Lower leg skin (tissue), 4 donors: ENCODE results near the gene KCNK15. TPM values are rescaled to one million over a fixed set of nuclear protein-coding genes. Genes with fewer than 3 reads are reported as not detected.

ENCODE experiments used
- DNase-seq, 2 donors: peaks; one replicate each; pipeline ENCODE4 v3.0.0-alpha.2; 2019; ENCODE audit warnings: low spot score in 2 of 2
- H3K4me3 ChIP-seq: fragments of 200-600 bp; sonication (generic); 2 replicates; pipeline ENCODE4 v1.5.1; 2017; ENCODE audit warnings: mild to moderate bottlenecking, low read depth; ENCODE audit not compliant: poor library complexity, severe bottlenecking
- POLR2A ChIP-seq, 2 donors: fragments of 450-650 bp; IDR thresholded peaks; one replicate each; pipeline ENCODE4 v1.6.1; 2016 to 2017; ENCODE audit warnings: antibody characterized with exemption in 2 of 2, mild to moderate bottlenecking in 1 of 2, moderate library complexity in 1 of 2
- WGBS, 2 donors: methylation state at CpG; one replicate each; pipeline ENCODE4 v1.1.5; 2018; 5-methylcytosine and 5-hydroxymethylcytosine counted together
- intact Hi-C: fragments of 100-400 bp; cut with DNase I; formaldehyde crosslinking; loops from one replicate; pipeline ENCODE4 v1.15.0; 2023; ENCODE audit warnings: low total_unique reads
- total RNA-seq, 4 donors: library from RNA; depleted of rRNA; stranded (reverse); fragments of >200 nt; gene quantifications; one replicate each; pipeline ENCODE4 v1.1.0, GENCODE V29; 2016
- TF ChIP-seq, protein P1 (sequence below), 3 donors: fragments of 450-650 bp; IDR thresholded peaks; one replicate each; pipeline ENCODE4 v1.5.1; 2016; ENCODE audit warnings: antibody characterized with exemption in 3 of 3, mild to moderate bottlenecking in 3 of 3, moderate library complexity in 2 of 3

Gene KCNK15
- total RNA-seq, 4 donors from 2014 or later: 1.5 to 3.5 (median 2.5) TPM

DNA sequence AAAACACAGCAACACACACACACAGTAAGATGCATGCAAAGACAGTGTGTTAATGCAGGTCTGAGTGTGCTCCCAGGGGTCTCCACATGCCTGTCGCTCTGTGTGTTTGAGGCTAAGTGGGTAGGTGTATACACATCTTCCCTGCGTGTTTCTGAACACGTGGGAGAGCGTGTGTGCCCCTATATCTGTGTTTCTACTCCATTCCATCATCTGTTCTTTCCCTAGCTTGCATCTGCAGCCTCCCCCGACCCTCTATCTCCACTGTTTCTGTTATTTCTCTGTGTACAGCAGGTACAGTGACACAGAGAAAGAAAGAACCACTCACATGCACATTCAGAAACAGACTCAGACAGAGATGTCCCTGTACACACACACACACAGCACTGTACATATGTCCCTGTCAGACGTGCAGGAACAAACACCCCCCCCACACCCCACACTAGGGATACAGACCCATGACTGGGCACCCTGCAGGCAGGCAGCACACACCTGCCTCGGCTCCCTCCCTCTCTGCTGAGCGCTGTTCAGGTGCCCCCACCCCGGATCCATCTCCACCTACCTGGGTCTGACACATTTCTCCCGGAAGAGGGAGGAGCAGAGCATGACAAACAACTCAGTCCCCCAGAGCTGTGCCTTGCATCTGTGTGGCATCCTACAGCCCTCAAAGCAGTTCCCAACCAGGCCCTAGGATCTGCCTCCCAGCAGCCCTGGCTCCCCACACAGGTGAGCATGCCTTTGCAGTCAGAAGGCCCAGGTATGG is 27.6 kb downstream of the KCNK15 start:
- DNase-seq: no peak
- intact Hi-C loops: no loop called here
- TF ChIP-seq, protein P1, sequence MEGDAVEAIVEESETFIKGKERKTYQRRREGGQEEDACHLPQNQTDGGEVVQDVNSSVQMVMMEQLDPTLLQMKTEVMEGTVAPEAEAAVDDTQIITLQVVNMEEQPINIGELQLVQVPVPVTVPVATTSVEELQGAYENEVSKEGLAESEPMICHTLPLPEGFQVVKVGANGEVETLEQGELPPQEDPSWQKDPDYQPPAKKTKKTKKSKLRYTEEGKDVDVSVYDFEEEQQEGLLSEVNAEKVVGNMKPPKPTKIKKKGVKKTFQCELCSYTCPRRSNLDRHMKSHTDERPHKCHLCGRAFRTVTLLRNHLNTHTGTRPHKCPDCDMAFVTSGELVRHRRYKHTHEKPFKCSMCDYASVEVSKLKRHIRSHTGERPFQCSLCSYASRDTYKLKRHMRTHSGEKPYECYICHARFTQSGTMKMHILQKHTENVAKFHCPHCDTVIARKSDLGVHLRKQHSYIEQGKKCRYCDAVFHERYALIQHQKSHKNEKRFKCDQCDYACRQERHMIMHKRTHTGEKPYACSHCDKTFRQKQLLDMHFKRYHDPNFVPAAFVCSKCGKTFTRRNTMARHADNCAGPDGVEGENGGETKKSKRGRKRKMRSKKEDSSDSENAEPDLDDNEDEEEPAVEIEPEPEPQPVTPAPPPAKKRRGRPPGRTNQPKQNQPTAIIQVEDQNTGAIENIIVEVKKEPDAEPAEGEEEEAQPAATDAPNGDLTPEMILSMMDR (IDR thresholded peaks at IDR 0.05): no peak
- no peak for TF ChIP-seq POLR2A (IDR thresholded peaks at IDR 0.05)
- WGBS, 2 donors: 52 to 64% methylated on average over 6 to 10 of the region's 10 CpGs
- no peak overlapping the region for H3K4me3 ChIP-seq

DNA sequence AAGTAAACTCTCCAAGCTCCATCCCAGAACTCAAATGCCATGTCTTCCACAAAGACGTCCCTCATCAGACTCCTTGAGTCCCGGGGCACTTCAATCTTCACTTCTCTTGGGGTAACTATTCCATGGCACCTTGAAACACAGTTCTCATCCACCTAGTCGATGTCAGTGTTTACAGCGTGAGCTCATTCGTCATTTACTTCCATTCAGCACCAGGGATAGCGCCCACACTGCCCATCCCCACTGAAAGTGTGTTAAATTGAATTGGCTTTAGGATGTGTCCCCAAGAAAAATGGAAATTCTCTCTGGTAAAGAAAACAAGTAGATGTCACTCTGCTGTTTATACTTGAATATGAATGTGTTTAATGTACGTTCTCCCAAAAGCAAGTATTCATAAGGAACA is 31.3 kb downstream of the KCNK15 start:
- no peak for DNase-seq
- intact Hi-C loops: no loop called here
- WGBS, 2 donors: 19 to 22% methylated on average over 7 of the region's 7 CpGs
- H3K4me3 ChIP-seq: no peak overlapping the region
- TF ChIP-seq POLR2A (IDR thresholded peaks at IDR 0.05): no peak
- TF ChIP-seq, protein P1 (IDR thresholded peaks at IDR 0.05): no peak

GRCh38 chr20:44780226-44780625 is 34.6 kb downstream of the KCNK15 start:
- intact Hi-C loops: no loop called here
- WGBS, 2 donors: 20 to 27% methylated on average over 5 of the region's 5 CpGs
- DNase-seq: no peak
- H3K4me3 ChIP-seq: no peak overlapping the region
- no peak for TF ChIP-seq POLR2A (IDR thresholded peaks at IDR 0.05)

- DNase-seq: no peak
- intact Hi-C loops: no loop called here
- WGBS, 2 donors: 74 to 79% methylated on average over 3 of the region's 3 CpGs
- TF ChIP-seq, protein P1 (IDR thresholded peaks at IDR 0.05): no peak
- no peak for TF ChIP-seq POLR2A (IDR thresholded peaks at IDR 0.05)
- no peak overlapping the region for H3K4me3 ChIP-seq
These were observed 35.5 kb downstream of the KCNK15 start for GRCh38 chr20:44781118-44781517.

- no peak for DNase-seq
- no peak overlapping the region for H3K4me3 ChIP-seq
- 66 to 81% methylated on average over 3 of the region's 3 CpGs for WGBS, 2 donors
- TF ChIP-seq, protein P1 (IDR thresholded peaks at IDR 0.05): no peak
- no peak for TF ChIP-seq POLR2A (IDR thresholded peaks at IDR 0.05)
- intact Hi-C loops: no loop called here
These were observed 36.1 kb downstream of the KCNK15 start for GRCh38 chr20:44781791-44782190.

- intact Hi-C loops: no loop called here
- WGBS, 2 donors: 72 to 87% methylated on average over 1 of the region's 1 CpG
- H3K4me3 ChIP-seq: no peak overlapping the region
- no peak for TF ChIP-seq POLR2A (IDR thresholded peaks at IDR 0.05)
- TF ChIP-seq, protein P1 (IDR thresholded peaks at IDR 0.05): no peak
- DNase-seq: no peak
These were observed 39.0 kb downstream of the KCNK15 start for GRCh38 chr20:44784688-44785087.
